Panc1 (cell line): ENCODE results near the gene NPL. TPM values are rescaled to one million over a fixed set of nuclear protein-coding genes. Genes with fewer than 3 reads are reported as not detected.
A peak's percentile ranks its signal among the peaks of the same experiment; 100 is the strongest.

Experiments used
- ATAC-seq: fragments of 200-7000 bp; cut with Tn5 transposase; 2 replicates; pipeline ENCODE4 v1.9.1; 2020; ENCODE audit warnings: mild to moderate bottlenecking, moderate library complexity
- BruUV-seq: library from RNA; stranded (reverse); fragments of 400-500 nt; replicated peaks from 2 replicates; lab custom pipeline; 2021; lab: Mats Ljungman, UMichigan
- CTCF ChIA-PET: fragments of 300-600 bp; sonication (Branson Sonifier 250); formaldehyde crosslinking; loops from one replicate; lab custom pipeline; 2022; ENCODE audit warnings: antibody characterized with exemption; lab: Charles Lee
- POLR2A ChIA-PET: fragments of 300-600 bp; sonication (Branson Sonifier 250); formaldehyde crosslinking; loops from one replicate; lab custom pipeline; 2022; ENCODE audit warnings: antibody characterized with exemption; lab: Charles Lee
- DNase-seq: peaks from one replicate; pipeline ENCODE4 v3.0.0-alpha.2; 2010; ENCODE audit warnings: low read depth, low spot score
- H3K27ac ChIP-seq: 2 replicates; pipeline ENCODE4 v1.5.1; 2011; ENCODE audit warnings: mild to moderate bottlenecking, low read length, inconsistent platforms
- H3K27me3 ChIP-seq: fragments of 200-500 bp; sonication (Bioruptor generic); 2 replicates; pipeline ENCODE4 v1.6.0; 2014; ENCODE audit warnings: low read length, inconsistent platforms; ENCODE audit not compliant: control insufficient read depth, insufficient read depth
- H3K36me3 ChIP-seq: fragments of 200-500 bp; sonication (Bioruptor generic); 2 replicates; pipeline ENCODE4 v1.5.1; 2014; ENCODE audit warnings: inconsistent platforms, mild to moderate bottlenecking, low read length, moderate library complexity; ENCODE audit not compliant: control insufficient read depth, insufficient read depth
- H3K4me1 ChIP-seq: 2 replicates; pipeline ENCODE4 v1.5.1; 2011; ENCODE audit warnings: inconsistent platforms, mild to moderate bottlenecking, low read length, moderate library complexity; ENCODE audit not compliant: control insufficient read depth, insufficient read depth
- H3K4me3 ChIP-seq, 2 experiments: 2 replicates each; pipeline ENCODE4 v1.5.1; 2011 to 2012; ENCODE audit warnings: low read depth in 2 of 2, low read length in 2 of 2, mild to moderate bottlenecking in 2 of 2, inconsistent platforms in 1 of 2, moderate library complexity in 1 of 2
- H3K9me3 ChIP-seq: fragments of 200-500 bp; sonication (Bioruptor generic); 2 replicates; pipeline ENCODE4 v1.5.1; 2014; ENCODE audit warnings: low read depth, mild to moderate bottlenecking, inconsistent platforms, low read length, moderate library complexity; ENCODE audit not compliant: control insufficient read depth, insufficient read depth
- CTCF ChIP-seq: fragments of 450-650 bp; IDR thresholded peaks from 2 replicates; pipeline ENCODE4 v1.5.1; 2017; ENCODE audit warnings: mild to moderate bottlenecking
- POLR2AphosphoS5 ChIP-seq: IDR thresholded peaks from 2 replicates; pipeline ENCODE4 v1.6.1; 2012; ENCODE audit warnings: mild to moderate bottlenecking, low read depth, low read length, moderate library complexity
- REST ChIP-seq, 2 experiments: IDR thresholded peaks; 2 replicates each; pipeline ENCODE4 v1.6.1; 2011 to 2012; ENCODE audit warnings: low read depth in 2 of 2, control low read depth in 1 of 2, low read length in 1 of 2, mild to moderate bottlenecking in 1 of 2, moderate library complexity in 1 of 2; ENCODE audit not compliant: insufficient read depth in 1 of 2
- SIN3A ChIP-seq: IDR thresholded peaks from 2 replicates; pipeline ENCODE4 v1.6.1; 2012; ENCODE audit warnings: low read depth, mild to moderate bottlenecking, low read length, moderate library complexity, borderline replicate concordance; ENCODE audit not compliant: insufficient read depth
- TCF7L2 ChIP-seq: IDR thresholded peaks from 2 replicates; pipeline ENCODE4 v1.6.1; 2011; ENCODE audit warnings: mild to moderate bottlenecking, low read depth, low read length, inconsistent platforms
- in situ Hi-C: cut with HindIII; loops from 2 replicates; pipeline ENCODE4 v1.10.0; 2016; ENCODE audit warnings: low sequenced_read_pairs, low pct_unique_long_range_greater_than_20kb
- intact Hi-C: fragments of 100-400 bp; cut with micrococcal nuclease; formaldehyde crosslinking; loops from one replicate; pipeline ENCODE4 v1.10.0; 2022; ENCODE audit not compliant: unreplicated experiment
- total RNA-seq: library from RNA; stranded (reverse); gene quantifications from one replicate; pipeline ENCODE4 v1.2.1, GENCODE V29; 2021; ENCODE audit not compliant: unreplicated experiment

NPL gene
- total RNA-seq, 1 experiment from 2014 or later: 0.90 TPM

- peak; percentile 24 for DNase-seq
- H3K4me3 ChIP-seq: no peak overlapping the region
- H3K36me3 ChIP-seq: no peaks in the 10 kb centered on the region
- ChIA-PET POLR2A (interaction anchor here (0.6 kb wide), 1 partner anchor 365 kb away, joined by 3 read pairs; no protein-coding TSS in a partner anchor), CTCF (interaction anchor here (0.6 to 1.1 kb wide), 4 partner anchors 146 to 189 kb away, joined by 3 to 6 read pairs (median 5); no protein-coding TSS in a partner anchor)
- TF ChIP-seq POLR2AphosphoS5 (no peak), CTCF (peak; percentile 82; the same call in 1 of the 2 replicates)
- peaks cover 20% of the 10 kb centered on the region for H3K27me3 ChIP-seq
- no TSS peak for BruUV-seq
- no peak for ATAC-seq
- in situ Hi-C loops (no loop called here), intact Hi-C loops (loop anchor here (1.0 to 5.0 kb wide), 3 partner anchors 183 to 697 kb away; no protein-coding TSS in a partner anchor)
- no peaks in the 10 kb centered on the region for H3K9me3 ChIP-seq
- 0 out of 2 replicates have a peak, but pooled peaks cover 3% of the 10 kb centered on the region for H3K4me1 ChIP-seq
- no peak overlapping the region for H3K27ac ChIP-seq
These were observed 4.9 kb upstream of the NPL start for GRCh38 chr1:182784556-182785171.

GRCh38 chr1:182785181-182785580 lies 4.4 kb upstream of the NPL start:
- H3K4me3 ChIP-seq: no peak overlapping the region
- BruUV-seq: no TSS peak
- ChIA-PET POLR2A (interaction anchor here (0.6 kb wide), 1 partner anchor 366 kb away, joined by 3 read pairs; no protein-coding TSS in a partner anchor), CTCF (interaction anchor here (1.0 to 1.1 kb wide), 2 partner anchors 184 to 185 kb away, joined by 4 to 6 read pairs; no protein-coding TSS in a partner anchor)
- DNase-seq: no peak
- TF ChIP-seq POLR2AphosphoS5 (no peak), CTCF (no peak), SIN3A (no peak), TCF7L2 (no peak), REST (IDR thresholded peaks at IDR 0.05; ENCODE audit: insufficient read depth in 1 of 2, low read depth in 2 of 2, low read length in 1 of 2) (no peak)
- no peaks in the 10 kb centered on the region for H3K9me3 ChIP-seq
- in situ Hi-C loops: no loop called here
- intact Hi-C loops: loop anchor here (2.0 to 5.0 kb wide), 2 partner anchors 340 to 698 kb away; no protein-coding TSS in a partner anchor
- no peak for ATAC-seq
- H3K4me1 ChIP-seq: 0 out of 2 replicates have a peak, but pooled peaks cover 3% of the 10 kb centered on the region
- H3K36me3 ChIP-seq: no peaks in the 10 kb centered on the region
- no peak overlapping the region for H3K27ac ChIP-seq
- H3K27me3 ChIP-seq: peaks cover 26% of the 10 kb centered on the region
